ENCODE measurements around the gene GNAI3. TPM values are rescaled to one million over a fixed set of nuclear protein-coding genes. Genes with fewer than 3 reads are reported as not detected.
A peak's percentile ranks its signal among the peaks of the same experiment; 100 is the strongest.

Gene GNAI3
- total RNA-seq (2014; rRNA removed; shearing (Covaris generic)): 6.8 and 8.9 TPM in 2 replicates

DNA sequence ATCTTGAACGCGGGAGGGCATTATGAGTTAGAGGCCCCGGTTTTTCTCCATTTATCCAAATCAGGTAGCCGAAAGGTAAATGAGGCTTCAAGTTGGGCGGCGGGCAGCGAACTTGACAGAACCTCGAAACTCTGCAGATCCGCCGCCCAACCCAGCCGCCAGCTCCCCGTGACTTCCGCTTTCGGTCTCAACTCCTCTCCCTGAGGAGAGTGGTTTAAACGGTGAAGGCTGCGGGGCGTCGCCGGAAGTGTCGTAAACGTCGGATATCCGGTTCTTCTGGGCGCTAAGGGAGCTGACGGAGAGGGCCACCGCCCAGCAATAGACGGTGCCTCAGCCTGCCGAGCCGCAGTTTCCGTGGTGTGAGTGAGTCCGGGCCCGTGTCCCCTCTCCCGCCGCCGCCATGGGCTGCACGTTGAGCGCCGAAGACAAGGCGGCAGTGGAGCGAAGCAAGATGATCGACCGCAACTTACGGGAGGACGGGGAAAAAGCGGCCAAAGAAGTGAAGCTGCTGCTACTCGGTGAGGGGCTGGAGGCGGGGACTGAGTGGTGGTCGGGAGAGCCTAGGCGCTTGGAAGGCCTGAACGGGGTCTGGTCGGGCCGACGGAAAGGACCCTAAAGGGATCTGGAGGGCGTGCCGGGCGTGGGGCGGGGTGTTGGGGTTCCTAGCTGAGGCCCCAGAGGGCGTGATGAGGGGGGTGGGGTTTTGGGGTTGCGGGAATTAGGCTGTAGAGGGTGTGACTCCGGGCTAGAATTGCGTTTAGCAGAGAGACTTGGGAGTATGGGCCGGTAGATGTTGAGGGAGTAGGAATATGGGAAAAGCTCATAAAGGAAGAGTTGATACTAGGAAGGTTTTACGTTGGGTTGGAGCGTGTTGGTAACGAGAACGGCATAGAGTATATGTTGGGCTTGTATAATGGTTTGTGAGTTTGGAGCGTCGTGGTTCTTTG, at the start of gene GNAI3:
GNAI3 (plus strand) TSS at position 295 of the 947 bp plus-strand sequence; CDS start at position 401, 106 bp downstream.
- DNase-seq (ENCODE audit: low spot score): peak; percentile 97
- in situ Hi-C loops (cut with HindIII; ENCODE audit: low sequenced_read_pairs): no loop called here

DNA sequence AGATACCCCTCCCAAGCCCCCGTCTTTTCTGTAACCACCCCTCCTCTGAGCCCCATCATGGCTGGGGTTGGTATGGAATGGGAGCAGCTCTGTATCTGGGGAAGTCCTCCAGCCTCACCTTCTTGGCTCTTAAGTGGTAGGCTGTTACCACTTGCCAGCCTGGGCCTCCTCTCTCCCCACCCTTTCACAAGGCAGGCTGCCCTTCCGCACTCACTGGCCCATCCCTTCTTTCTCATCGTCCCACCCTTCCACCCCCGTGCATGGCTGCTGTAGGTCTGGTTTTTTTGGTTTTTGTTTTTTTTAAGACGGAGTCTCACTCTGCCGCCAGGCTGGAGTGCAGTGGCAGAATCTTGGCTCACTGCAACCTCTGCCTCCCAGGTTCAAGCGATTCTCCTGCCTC, 49.3 kb upstream of the GNAI3 start:
- peak; percentile 44 for DNase-seq (ENCODE audit: low spot score)
- in situ Hi-C loops (cut with HindIII; ENCODE audit: low sequenced_read_pairs): no loop called here

DNA sequence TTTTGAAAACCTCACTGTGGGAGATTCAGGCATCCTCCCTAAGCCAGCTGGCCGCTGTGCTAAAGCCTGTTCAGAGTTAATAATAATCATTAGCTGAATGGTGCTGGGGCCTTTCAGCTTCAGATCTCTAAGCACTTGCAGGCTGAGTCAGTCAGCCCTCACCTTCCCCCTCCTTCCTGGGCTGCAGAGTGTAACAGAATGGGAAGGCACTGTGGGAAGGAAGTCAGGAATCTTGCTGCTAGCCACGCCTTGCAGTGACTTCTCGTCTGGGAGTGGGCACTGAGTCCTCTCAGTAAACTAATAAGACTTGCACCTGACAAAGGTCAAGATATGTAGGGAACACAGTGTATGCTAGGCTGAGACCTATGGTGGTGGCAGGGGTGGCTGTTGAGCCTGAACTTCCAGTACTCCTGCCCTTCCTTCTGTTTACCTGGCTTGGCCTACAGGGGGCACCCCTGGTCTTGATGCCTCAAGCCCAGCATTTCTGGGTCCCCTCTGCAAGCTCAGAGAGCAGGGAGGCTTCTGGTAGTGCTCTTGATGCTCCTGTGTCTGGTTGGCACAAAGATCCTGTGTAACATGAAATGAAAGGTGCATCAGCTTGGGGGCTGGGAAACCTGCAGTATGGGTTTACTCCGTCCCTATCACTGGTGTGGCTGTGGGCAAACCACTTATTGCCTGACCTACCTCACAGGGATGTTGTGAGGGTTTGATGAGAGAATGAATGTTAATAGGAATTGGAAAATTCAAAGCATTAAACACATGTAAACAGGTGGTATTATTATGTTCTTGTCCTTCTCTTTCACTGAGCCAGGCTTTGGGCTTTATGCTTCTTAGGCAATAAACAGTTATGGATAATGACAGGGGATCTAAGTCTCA, 48.5 kb upstream of the GNAI3 start:
- in situ Hi-C loops (cut with HindIII; ENCODE audit: low sequenced_read_pairs): no loop called here
- DNase-seq (ENCODE audit: low spot score): peak; percentile 51

DNA sequence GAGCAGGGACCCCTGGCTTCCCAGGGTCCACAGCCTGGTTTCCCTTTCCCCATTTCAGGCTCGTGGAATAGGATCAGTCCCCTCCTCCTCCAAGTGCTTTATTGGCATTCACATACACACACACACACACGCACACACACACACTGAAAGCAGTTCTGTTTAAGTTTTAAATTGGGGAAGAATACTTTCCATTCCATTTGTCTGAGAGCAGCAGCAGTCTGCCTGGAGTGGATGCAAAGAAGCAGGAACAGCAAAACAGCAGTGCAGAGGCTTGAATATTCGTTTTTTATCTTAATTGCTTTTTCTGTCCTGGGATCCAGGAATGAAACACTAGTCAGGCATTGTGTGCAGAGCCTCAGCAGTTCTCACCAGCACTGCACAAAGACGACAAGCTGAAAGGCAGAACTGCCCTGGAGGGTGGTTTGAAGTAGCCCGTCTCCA, 47.5 kb upstream of the GNAI3 start:
- in situ Hi-C loops (cut with HindIII; ENCODE audit: low sequenced_read_pairs): no loop called here

DNA sequence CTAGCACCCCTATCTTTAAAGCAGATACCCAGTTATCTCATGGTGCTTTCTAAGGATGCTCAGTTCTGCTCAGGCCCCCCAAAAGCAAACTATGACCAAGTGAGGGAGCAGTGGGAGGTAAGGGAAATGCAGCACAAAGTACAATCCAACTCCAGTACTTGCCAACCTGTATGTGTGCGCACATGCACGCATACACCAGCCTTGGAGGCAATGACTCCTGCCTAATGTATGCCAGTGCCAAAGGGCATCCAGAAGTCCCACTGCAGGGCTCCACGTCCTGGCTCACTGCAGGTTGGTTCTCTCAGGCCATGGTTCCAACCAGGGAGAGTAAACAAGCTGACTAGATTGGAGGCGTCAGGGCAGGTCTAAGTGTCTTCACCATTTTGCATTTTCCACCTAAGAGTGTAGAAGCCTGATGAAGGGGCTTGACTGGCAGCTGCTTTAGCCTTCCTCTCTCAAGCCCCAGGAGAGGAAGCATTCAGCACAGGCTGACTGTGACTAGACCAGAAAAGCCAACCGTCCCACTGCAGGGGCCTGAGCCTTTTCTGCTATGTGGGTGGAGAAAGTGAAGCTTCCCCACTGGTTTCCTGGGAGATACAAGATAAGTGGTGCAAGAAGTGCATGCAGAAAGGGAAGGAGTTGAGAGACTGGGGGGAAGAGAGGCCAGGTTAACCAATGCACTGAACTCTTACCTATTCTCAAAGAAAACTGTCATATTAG, 46.6 kb upstream of the GNAI3 start:
- DNase-seq (ENCODE audit: low spot score): no peak
- in situ Hi-C loops (cut with HindIII; ENCODE audit: low sequenced_read_pairs): no loop called here

More for the DNA sequence above, 47.5 kb upstream of the GNAI3 start:
- DNase-seq (ENCODE audit: low spot score): no peak

DNA sequence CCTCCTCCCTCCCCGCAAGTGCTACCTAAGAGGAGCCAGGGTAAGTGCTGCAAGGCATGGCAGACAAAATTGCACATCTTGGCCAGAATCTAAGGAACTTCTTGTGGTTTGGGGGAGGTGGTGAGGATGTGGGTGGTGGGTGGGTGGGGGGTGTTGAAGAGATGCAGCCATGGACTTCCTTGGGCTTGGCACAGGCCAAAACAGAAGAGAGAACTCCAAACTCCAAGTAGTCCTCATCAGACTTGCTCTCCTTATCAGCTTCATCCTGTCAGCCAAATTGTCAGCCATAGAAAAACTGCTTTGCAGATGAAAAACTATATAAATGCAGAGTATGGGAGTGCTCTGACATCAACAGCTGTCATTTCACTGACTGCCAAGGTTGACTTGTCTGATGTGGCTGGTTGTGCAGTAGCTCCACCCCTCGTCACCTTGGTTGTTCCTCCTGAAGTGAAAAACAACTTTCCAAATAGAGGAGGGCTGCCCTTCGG, 46.0 kb upstream of the GNAI3 start:
- in situ Hi-C loops (cut with HindIII; ENCODE audit: low sequenced_read_pairs): no loop called here
- DNase-seq (ENCODE audit: low spot score): no peak

DNA sequence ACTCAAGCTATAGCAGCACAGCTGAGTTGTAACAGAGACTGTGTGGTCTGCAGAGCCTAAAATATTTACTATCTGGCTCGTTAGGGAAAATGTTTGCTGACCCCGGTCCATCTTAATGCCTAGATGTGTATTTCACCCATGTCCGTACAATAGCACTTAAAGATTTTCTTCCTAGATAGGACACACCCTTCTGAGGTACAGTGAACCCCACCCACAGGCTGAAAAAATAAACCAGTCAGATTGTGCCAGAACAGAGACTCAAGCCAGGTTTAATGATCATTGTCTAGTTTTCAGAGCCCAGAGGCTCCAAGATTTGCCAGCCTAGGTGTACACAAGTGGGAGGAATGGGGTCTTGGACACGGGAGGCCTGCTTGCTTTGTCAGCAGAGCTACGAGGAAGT, 44.5 kb upstream of the GNAI3 start:
- DNase-seq (ENCODE audit: low spot score): no peak
- in situ Hi-C loops (cut with HindIII; ENCODE audit: low sequenced_read_pairs): no loop called here

DNA sequence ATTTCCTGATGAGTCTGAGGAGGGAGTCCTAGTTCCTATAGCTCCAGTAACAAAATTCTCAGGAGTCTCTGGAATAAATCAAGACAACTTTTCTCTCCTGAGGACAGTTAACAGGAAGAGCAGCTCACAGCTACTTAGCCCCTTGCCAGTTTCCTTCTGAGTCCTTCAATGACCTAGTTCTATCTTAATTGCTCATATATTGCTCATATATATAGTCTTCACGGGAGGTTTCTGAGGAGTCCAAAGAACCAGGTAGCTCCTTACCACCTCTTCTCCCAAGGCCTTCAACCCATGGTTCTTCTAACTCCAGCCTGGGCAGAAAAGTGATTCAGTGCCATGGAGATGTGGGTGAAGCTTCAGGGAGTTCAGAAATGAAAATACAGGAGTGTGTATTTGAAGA, 43.4 kb upstream of the GNAI3 start:
- in situ Hi-C loops (cut with HindIII; ENCODE audit: low sequenced_read_pairs): no loop called here
- DNase-seq (ENCODE audit: low spot score): no peak

DNA sequence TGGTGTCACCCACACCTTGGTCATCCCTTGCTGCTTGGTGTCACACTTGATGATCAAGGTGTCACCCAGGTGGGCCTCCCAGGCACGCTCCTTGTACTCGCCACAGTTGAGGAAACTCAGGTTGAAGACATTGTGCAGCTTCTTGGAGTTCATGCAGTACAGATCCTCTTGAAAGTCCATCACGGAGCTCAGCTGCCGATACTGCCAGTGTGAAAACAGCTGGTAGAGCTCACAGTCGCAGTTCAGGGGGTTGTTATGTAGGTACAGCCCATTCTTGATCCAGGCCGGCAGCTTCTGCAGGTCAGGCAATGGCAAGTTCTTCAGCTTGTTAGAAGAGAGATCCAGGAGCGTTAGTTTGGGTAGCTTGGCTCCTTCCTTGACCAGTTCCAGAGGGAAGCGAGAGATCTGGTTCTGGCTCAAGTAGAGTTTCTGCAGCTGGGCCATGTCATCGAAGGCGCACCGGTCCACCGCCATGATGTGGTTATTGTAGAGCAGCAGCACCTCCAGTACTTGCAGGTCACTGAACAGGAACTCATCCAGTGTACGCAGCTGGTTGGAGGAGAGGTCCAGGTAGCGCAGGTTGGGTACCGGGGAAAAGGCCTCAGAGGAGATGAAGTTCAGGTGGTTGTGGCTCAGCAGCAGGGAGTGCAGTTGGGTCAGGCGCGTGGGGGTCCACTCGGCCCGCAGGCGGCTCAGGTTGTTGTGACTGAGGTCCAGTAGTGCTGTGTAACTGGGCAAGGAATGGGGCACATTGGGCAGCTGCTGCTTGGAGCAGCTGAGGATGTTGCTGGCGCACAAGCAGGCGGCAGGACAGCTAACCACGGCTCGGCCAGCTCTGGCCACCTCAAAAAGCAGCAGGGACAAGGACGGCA, 40.2 kb upstream of the GNAI3 start:
- DNase-seq (ENCODE audit: low spot score): no peak
- in situ Hi-C loops (cut with HindIII; ENCODE audit: low sequenced_read_pairs): no loop called here

DNA sequence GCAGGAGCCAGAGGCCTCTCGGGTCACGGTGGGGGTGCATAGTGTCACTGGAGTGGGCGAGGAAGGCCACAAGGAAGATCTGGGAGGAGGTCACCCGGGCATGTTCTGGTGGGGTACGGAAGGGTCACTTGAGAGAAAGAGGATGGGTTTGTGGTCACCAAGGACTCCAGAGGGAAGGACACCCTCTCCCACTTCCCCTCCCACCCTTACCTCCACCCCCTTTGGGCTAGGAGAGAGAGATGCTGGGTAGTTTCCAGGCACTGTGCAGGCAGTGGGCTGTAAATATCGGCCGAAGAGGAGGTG, 39.6 kb upstream of the GNAI3 start:
- in situ Hi-C loops (cut with HindIII; ENCODE audit: low sequenced_read_pairs): no loop called here
- no peak for DNase-seq (ENCODE audit: low spot score)

DNA sequence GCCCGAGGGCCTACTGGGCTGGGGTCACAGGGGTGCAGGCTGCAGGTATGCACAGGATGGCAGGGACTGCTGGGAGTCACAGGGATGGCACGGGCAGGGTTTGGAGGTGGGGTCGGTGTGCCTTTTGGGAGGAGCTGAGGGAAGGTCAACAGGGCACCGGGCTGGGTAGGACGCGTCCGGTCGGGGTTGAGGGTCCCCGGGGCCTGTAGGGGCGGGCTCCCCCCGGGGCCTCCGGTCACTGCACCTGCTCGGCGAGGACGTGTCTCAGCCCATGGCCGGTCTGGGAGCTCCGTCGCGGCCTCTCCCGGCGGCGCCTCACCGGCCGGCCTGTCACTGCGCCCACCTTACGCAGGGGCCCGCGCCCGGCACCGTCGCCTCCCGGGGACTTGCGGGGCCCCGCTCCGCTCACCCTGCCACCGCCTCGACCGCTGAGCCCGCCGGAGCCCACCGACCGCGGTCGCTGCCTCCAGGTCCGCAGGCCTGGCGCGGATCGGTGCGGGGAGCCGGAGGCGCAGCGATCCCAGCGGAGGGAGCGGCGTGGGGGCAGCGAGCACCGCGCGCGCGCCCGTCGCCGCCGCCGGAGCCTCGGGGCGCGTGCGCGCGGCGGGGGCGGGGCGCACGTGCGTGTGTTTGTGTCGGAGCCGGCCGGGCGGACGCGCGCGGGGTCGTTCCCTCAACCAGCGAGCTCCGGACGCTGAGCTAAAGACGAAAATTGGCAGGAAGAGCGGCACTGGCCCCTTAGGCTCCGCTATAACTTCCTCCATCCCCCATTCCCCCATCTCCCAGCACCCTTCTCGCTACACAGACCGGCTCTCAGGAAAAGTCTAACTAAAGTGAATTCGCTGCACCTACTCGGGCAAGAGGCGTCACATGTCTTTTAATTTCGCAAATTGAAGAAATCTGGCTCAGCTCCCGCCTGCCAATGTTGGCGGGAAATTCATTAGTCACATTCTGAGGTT, 39.0 kb upstream of the GNAI3 start, which contains the start of gene AMIGO1:
AMIGO1 (minus strand) TSS at position 552 of the 959 bp plus-strand sequence. CDS start 815 bp downstream, outside the sequence.
- peak; percentile 53 for DNase-seq (ENCODE audit: low spot score)
- in situ Hi-C loops (cut with HindIII; ENCODE audit: low sequenced_read_pairs): no loop called here

DNA sequence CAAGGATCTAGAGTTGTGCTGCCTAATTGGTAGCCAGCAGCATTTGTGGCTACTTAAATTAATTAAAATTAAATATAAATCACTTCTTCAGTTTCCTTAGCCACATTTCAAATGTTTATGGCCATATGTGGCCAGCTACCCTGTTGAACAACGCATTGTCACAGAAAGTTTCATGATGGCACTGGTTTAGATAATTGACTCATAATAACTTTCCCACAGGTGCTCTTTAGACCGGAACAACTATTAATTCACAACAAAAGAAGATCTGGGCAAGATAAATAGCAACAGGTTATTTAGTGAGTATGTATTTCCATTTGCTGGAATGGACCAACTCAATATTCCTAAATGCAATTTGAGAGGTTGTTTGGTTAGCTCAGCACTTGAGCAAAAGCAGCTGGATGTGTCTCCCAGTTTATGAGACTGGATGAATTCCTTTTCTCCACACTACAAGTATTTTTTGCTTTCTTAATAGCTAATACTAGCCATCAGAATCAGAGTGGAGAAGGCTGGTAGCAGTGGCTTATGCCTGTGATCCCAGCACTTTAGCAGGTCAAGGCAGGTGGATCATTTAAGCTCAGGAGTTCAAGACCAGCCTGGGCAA, 35.2 kb upstream of the GNAI3 start:
- DNase-seq (ENCODE audit: low spot score): no peak
- in situ Hi-C loops (cut with HindIII; ENCODE audit: low sequenced_read_pairs): no loop called here

DNA sequence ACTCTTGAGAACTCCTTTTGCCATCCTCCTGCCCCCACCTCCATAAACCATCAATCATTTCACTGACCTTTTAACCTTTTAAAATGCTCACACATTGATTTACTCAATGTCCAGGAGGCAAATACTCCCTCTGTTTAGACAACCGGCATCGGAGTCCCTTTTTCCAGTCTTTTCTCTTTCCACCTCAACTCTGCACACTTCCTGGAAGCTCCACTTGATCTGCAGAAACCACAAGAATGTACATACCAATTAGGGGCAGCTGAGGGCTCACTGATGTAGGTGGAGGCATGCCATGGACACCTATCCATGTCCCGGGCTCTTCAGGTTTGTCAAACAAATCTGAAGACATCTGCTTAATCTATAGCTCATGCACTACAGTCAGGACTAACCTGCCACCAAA, 33.6 kb upstream of the GNAI3 start:
- in situ Hi-C loops (cut with HindIII; ENCODE audit: low sequenced_read_pairs): no loop called here

DNA sequence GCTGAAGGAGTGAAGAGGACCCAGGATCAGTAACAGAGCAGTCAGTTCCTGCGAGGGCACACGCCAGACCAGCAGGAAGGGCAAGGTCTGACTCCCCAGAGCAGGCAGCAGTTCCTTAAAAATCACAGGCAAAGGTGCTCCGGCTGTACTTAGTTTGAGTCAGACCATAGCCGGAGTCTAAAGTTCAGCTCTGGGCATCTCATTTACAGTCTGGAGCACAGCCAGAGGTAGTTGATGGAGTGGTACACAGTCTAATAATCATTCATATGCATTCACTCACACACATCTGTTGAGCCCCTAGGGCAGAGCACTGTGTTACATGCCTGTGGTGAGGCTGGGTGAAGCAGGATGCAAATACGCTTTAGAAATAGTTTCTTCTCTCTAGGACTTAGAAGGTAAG, 31.5 kb upstream of the GNAI3 start:
- in situ Hi-C loops (cut with HindIII; ENCODE audit: low sequenced_read_pairs): no loop called here
- DNase-seq (ENCODE audit: low spot score): no peak

More for the DNA sequence above, 33.6 kb upstream of the GNAI3 start:
- DNase-seq (ENCODE audit: low spot score): no peak

DNA sequence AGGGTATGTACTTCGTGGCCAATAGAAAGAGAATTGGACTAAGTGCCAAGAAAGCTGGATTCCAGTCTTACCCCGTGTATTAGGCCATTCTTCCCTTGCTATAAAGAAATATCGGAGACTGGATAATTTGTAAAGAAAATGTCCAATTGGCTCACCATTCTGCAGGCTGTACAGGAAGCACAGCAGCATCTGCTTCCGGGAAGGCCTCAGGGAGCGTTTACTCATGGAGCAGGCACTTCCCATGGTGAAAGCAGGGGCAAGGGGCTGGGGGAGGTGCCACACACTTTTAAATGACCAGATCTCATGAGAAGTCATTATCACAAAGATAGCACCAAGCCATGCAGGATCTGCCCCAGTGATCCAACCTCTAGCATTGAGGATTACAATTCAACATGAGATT, 31.1 kb upstream of the GNAI3 start:
- in situ Hi-C loops (cut with HindIII; ENCODE audit: low sequenced_read_pairs): no loop called here
- no peak for DNase-seq (ENCODE audit: low spot score)

DNA sequence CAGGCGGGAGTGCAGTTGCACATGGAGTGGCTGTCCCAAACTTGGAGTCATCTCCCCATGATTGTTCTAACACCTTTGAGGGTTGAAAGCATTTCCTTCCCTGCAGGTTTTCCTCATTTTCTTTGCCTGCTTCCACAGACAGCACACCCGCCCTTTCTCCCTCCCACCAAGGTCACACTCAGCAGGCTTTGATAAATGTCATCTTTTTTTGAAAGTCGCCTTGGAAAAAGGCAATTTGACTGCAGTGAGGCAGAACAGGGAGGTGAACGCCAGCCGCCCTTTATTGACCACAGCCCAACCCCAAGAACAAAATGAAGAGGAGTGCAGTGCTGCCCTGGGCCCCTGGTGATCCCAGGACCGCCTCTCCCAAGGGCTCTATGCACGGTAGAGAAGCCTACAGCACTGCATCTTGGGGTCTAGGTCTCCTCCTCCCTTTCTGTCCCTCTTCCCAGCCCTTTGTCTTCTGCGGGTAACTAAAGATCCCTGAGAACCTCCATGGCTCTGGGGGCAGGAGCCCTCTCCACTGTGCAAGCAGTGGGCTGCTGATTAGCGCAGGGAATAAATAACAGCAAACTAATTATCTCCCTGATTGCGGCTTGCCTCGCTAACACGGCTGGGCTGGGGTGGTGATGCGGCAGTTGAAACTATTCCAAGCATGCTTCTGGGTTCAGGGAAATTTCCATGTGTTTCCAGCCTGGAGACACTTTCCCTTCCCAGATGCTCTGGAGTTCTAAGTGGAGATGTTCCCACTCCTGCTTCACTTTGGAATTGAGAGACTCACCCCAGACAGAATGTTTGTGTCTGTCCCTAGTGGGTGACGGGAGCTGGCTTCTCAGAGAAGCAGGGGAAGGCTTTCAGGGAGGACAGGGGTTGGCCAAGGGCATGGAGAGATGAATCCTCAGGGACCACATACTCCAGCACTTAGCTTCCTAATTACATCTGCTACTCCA, 27.1 kb upstream of the GNAI3 start:
- in situ Hi-C loops (cut with HindIII; ENCODE audit: low sequenced_read_pairs): no loop called here
- DNase-seq (ENCODE audit: low spot score): no peak

Data from G401 (cell line).